ENCODE results near the gene METTL24.

METTL24 gene

GRCh38 chr6:110334423-110335180, 23.5 kb downstream of the METTL24 start:
- DNase-seq (ENCODE audit: low spot score) = no peak

GRCh38 chr6:110332281-110332680, 25.9 kb downstream of the METTL24 start:
- no peak for DNase-seq (ENCODE audit: low spot score)

DNA sequence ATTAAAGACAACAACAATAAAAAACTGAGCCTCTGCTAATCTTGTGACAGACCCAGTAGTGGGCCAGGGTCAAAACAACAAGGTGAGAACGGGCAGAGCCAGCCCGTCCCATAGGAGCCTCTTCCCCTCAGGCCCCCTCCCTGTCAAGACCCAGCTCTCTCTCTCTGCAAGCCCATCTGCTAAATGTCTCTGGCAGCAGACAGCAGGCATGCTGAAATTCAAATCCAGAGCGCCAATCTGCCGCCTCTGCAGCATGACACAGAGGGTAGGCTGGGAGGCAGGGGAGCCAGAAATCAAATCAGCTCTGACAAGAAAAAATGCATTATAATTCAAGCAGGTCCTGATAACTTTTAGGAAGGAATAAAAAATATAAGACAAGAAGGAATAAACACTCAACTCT, 26.3 kb downstream of the METTL24 start:
- no peak for DNase-seq (ENCODE audit: low spot score)

DNA sequence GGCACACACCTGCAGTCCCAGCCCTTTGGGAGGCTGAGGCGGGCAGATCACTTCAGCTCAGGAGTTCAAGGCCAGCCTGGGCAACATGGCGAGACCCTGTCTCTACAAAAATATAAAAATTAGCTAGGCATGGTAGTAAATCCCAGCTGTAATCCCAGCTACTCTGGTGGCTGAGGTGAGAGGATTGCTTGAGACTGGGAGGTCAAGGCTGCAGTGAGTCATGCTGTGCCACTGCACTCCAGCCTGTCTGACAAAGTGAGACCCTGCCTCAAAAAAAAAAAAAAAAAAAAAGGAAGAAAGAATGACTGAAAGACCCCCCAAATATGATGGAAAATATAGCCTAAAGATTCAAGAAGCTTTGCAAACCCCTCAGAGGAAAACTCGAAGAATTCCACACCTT, 26.8 kb downstream of the METTL24 start:
- DNase-seq (ENCODE audit: low spot score) = no peak

- no peak for DNase-seq (ENCODE audit: low spot score)
Observed at GRCh38 chr6:110329714-110330436, 28.3 kb downstream of the METTL24 start.

DNA sequence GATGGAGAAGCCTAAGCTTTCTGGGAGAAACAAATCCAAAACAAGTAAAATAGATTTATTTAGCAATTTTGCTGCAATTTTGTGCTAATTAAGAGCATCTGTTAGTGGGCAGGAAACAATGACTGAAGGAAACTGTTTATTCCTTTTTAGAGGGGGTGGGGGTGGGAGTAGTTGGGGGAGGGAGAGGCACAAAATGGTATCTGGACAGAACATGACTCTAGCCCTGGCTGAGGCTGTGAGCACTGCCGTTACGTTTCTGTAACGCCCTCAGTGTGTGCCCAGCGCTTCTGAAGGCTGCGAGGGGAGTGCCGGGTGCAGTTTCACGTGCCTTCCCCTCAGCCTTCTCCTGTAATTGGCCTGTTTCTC, 28.8 kb downstream of the METTL24 start:
- no peak for DNase-seq (ENCODE audit: low spot score)

- no peak for DNase-seq (ENCODE audit: low spot score)
Observed at GRCh38 chr6:110328259-110328658, 29.9 kb downstream of the METTL24 start.

- no peak for DNase-seq (ENCODE audit: low spot score)
Observed at GRCh38 chr6:110327391-110327790, 30.8 kb downstream of the METTL24 start.

DNA sequence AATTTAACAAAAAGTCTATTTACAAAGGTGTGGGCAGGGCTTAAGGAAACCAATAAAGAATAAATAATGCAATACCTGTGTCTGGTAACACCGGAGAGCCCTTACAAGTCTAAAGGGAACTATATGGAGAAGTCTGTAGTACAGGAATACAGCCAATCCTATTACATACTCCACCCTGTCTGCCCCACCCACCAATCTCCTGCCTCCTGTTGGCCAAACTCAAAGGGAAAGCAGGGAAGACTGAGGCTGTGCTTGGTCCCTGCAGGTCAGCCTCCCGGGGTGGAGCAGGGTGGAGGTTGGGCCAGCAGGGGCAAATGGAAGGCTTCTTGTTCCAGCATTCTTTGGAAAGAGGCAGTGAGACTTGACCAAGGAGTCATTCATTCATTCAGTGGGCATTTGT, 31.5 kb downstream of the METTL24 start:
- DNase-seq (ENCODE audit: low spot score) = no peak

GRCh38 chr6:110326057-110326456, 32.1 kb downstream of the METTL24 start:
- DNase-seq (ENCODE audit: low spot score) = no peak

DNA sequence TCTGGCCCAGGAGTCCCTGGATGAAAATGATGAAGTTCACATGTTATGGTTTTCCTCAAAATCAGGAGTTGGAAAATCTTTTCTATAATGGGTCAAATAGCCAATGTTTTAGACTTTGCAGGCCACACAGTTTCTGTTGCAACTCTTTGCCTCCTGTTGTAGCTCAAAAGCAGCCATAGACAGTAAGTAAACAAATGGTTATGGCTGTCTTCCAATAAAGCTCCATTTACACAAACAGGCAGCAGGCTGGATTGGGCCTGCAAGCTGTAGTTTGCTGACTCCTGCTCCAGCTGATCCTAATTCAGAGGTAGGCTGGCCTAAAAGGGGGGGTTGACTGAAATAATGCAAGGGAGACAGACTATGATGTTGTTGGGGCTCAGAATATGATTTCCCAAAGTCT, 33.0 kb downstream of the METTL24 start:
- no peak for DNase-seq (ENCODE audit: low spot score)

- DNase-seq (ENCODE audit: low spot score) = no peak
Observed at GRCh38 chr6:110324548-110324947, 33.6 kb downstream of the METTL24 start.

GRCh38 chr6:110323258-110323657, 34.9 kb downstream of the METTL24 start:
- DNase-seq (ENCODE audit: low spot score) = no peak

- no peak for DNase-seq (ENCODE audit: low spot score)
Observed at GRCh38 chr6:110322874-110323242, 35.3 kb downstream of the METTL24 start.

GRCh38 chr6:110322151-110322873, 35.8 kb downstream of the METTL24 start:
- DNase-seq (ENCODE audit: low spot score) = no peak

GRCh38 chr6:110320307-110320706, 37.8 kb downstream of the METTL24 start:
- no peak for DNase-seq (ENCODE audit: low spot score)

DNA sequence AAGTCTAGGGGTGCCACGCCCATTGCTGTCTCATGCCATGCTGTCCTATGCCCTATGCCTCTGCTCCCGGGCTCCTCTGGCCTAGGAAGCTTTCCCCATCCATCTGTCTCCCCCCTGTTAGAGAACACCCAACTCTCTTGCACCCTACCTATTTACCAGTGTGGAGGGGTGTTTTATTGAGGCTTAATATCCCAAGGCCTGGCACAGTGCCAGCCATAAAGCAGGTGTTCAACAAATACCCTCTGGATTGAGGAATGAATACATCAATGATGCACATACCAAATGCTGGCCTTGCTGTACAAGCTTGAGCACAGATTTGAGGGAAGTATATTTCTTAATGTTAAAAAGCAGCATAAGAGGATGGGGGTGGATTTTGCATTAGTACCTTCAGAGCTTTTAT, 38.3 kb downstream of the METTL24 start:
- no peak for DNase-seq (ENCODE audit: low spot score)

- DNase-seq (ENCODE audit: low spot score) = no peak
Observed at GRCh38 chr6:110319381-110319780, 38.8 kb downstream of the METTL24 start.

- DNase-seq (ENCODE audit: low spot score) = no peak
Observed at GRCh38 chr6:110318971-110319370, 39.2 kb downstream of the METTL24 start.

DNA sequence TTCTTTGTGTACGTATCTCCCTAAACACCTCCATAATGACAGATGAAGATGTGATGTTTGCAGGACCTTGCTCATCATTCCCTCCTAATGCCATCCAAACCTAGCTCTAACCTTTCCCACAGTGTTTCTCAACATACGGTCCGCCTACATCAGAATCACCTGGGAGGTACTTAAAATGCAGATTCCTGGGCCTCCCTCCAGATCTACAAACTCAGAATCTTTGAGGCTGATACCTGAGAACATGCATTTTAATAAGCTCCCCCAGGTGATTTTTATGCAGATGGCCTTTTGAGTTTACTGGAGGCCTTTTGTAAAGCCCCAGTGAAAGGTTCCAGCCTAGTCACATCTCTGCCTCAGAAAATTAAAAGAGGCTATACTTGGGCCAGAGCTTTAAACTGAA, 40.5 kb downstream of the METTL24 start:
- DNase-seq (ENCODE audit: low spot score) = no peak

DNA sequence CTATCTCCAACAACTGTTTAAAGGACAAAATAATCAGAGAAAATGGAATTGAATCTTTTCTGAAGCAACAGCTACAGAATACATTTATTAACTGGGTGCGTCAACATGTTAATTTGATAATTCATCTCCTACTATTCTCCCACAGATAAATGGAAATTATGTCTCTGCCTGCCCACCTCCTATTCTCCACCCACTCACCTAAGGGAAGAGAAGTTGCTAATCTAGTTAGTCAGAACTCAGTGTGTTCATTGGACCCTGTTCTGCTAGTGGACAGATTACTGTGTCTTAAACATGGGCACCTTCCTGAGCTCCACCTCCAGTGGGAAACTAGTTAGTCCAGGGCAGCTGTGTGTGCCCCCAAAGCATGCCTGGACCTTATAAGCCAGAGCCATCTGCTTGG, 41.0 kb downstream of the METTL24 start:
- DNase-seq (ENCODE audit: low spot score) = no peak

DNA sequence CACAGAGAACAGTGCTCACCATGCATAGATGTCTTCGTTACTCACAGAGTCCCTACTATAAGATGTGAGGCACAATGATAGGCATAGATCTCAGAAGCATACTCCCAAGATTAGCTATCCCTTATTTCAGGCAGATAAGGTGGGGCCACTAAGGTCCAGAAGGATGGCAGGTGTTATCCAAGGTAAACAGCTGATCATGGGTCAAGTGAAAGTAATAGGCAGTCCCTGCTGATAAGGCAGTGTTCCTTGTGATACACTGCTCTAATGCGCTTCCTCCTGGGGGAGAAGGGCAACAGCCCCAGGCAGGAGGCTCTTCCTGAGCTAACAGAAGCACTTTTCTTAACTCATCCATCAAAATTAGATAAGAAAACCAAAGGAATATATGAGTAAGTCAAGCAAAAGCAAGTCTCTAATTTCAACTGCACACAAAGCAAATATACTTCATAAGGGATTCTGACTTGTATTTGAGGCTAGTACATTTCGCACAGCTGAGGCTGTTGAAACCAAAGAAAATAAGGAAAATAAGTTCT, 42.2 kb downstream of the METTL24 start:
- no peak for DNase-seq (ENCODE audit: low spot score)
